Endothelial cell of umbilical vein (primary cell): Measurements from ENCODE around the gene POPDC3.

ENCODE experiments used
- EZH2 ChIP-seq: IDR thresholded peaks from 2 replicates; pipeline ENCODE4 v1.6.1; 2012; ENCODE audit warnings: borderline replicate concordance, low read depth, mild to moderate bottlenecking, moderate library complexity, low read length, inconsistent platforms; ENCODE audit not compliant: severe bottlenecking
- POLR2A ChIP-seq: IDR thresholded peaks from 2 replicates; pipeline ENCODE4 v1.6.1; 2012; ENCODE audit warnings: low read depth, mild to moderate bottlenecking, control low read depth, low read length

DNA sequence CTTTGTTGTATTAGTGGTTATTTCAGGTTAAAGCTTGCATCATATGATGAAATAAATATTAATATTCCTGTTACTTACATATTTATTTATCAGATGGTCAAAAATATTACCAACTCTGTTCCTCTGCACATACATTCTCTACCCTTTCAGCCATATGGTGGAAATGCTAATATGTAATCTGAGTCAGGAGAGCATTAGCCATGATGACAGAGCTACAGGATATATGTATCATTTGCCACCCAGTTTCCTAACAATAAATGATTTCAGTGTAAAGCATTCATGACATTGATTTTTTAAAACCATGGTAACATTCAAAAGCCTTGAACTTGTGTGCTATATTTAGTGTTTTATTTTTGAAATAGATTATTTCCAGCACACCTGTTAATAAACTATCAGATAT is 16.6 kb downstream of the POPDC3 start:
- TF ChIP-seq POLR2A = no peak
- TF ChIP-seq EZH2 = no peak
